ENCODE data around the gene DHX16.

DNA sequence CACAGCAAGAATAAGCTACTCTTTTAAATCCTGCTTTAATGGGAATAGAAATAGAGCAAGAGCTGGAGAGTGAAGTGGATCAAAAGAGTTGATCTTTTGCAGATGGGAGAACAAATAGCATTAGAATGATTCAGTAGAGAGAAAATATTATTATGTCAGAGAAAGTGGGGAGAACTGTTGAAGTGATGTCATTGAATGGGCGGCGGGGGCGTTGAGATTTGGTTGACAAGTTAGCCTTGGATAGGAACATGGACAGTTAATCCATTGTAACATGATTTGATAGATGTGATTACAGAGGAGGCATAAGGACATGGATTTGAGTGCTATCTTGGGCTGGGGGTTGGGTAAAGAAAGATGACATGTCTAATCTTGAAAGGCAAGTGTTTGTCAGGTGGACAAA lies 37.0 kb downstream of the DHX16 start:
- TF ChIP-seq CTCF (IDR thresholded peaks at IDR 0.05) (no peak), POLR2A (IDR thresholded peaks at IDR 0.05) (no peak), EP300 (IDR thresholded peaks at IDR 0.05) (no peak)

Data from upper lobe of left lung (tissue), 4 donors.